Measurements from ENCODE around the gene ITPRIP.
A peak's percentile ranks its signal among the peaks of the same experiment; 100 is the strongest.

ITPRIP gene

DNA sequence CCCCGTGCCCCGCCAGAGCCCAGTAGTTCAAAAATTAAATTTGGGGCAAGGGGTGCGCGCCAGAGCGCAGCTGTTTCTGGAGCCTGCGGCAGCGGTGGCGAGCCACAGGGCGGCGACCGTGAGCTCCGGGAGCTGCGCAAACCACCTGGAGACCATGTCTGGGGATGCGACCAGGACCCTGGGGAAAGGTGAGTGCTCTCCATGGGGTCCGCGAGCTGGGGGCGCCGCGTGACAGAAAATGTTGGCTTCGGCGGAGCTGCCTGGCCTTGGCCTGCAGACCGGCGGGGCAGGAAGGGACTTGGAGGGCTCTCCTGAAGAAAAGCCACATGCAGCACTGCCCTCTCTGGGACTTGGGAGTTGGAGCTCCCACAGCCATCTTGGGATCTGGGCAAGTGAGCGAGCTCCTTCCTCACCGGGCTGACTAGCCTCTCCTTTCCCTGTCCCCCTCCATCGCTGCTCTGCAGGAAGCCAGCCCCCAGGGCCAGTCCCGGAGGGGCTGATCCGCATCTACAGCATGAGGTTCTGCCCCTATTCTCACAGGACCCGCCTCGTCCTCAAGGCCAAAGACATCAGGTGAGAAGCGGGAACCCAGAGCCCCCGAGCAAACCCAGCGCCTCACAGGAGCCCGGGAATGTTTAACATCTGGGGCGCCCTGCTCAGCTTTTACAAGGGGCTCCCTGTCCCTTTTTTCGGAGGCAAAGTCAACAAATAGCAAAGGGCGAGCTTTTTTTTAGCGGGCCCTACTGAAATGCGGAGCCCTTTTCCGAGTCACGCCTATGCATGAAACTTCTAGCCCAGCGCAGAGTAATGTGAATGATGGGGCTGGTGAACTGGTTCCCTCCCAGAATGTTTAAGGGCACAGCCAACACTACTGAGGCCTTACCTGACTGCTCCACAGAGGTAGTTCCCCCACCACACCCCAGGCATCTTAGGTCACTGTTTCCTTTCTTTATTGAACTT is 63.2 kb downstream of the ITPRIP start:
- DNase-seq = peak; percentile 58

GRCh38 chr10:104273899-104274575 is 64.2 kb downstream of the ITPRIP start:
- DNase-seq = no peak

GRCh38 chr10:104273286-104273685 is 65.0 kb downstream of the ITPRIP start:
- no peak for DNase-seq

GRCh38 chr10:104268713-104269645 is 69.3 kb downstream of the ITPRIP start, which contains the start of gene GSTO2:
TSS of gene GSTO2 (plus strand) at chr10:104269184. CDS start at chr10:104274916, 5,732 bp downstream.
- peak; percentile 96 for DNase-seq

- no peak for DNase-seq
These were observed 69.9 kb downstream of the ITPRIP start for GRCh38 chr10:104268405-104268712.

DNA sequence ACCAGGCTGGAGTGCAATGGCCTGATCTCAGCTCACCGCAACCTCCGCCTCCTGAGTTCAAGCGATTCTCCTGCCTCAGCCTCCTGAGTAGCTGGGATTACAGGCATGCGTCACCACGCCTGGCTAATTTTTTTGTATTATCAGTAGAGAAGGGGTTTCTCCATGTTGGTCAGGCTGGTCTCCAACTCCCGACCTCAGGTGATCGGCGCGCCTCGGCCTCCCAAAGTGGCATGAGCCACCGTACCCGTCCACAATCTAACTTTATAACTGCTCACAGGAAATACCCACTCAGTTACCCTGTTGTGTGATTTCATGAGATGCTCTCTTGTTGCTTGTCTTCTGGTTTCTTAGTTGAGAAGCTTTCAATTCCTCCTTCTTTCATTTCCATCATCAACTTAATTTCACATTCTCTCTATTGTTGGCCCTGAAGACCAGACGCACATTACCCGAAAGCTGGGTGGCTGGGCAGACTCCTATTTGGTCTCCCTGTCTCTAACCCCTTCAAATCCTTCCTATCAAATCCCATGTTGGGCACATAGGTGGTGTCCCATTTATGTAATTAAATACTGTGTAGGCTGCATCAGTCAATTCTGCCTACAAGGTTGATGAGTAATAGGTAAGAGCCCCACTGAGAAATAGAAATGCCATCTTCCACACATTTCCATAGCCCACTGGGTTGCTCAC is 70.4 kb downstream of the ITPRIP start:
- no peak for DNase-seq

DNA sequence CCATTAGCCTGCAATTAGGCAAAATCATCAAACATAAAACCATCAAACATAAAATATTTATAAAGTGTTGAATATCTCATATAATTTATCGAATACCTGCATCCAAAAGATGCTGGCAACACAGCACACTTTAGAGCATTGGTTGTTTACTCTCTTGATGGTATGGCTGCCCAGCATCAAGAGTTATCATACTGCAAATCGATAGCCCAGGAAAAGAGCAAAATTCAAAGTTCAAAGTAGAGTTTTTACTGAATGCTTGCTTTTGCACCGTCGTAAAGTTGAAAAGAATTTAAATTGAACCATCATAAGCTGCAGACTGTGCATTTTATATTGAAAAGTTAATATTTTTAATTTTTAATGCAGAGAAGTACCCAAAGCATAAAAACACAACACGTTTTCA is 73.5 kb downstream of the ITPRIP start:
- no peak for DNase-seq

DNA sequence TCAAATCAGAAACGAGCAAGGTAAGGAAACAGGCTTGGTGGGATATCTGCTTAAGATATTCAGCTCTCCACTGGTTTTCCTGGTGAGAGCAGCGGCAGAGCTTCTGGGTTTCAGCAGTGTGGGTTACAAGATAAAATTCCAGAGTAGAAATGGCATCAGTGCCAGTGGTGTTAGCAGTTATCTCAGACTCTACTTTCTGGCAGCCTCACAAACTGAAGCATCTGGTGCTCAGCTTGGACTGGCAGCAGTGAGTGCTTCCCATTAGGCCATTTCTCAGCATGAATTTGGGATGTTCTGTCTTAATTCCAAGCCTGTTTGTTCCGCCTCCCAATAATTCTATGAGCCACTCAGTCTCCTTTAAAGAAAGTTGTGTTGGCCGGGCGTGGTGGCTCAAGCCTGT is 76.2 kb downstream of the ITPRIP start:
- no peak for DNase-seq

DNA sequence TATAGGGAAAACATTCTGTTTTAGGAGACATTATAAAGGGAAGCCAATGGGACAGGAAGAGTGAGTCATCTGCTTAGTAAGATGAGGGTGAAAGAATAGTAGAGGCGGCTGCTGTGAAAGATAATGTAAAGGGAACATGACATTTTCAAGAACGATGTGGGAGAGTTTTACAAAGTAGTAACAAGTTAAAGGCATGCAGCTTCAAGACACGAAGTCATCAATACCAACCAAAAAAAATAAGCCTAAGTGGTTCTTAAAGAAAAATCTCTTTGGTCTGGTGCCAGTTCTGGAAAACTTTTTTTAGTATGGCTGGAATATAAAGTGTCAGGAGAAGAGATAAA is 77.5 kb downstream of the ITPRIP start:
- no peak for DNase-seq

- no peak for DNase-seq
These were observed 78.1 kb downstream of the ITPRIP start for GRCh38 chr10:104259999-104260774.
